ENCODE measurements around the gene BARD1. TPM values are rescaled to one million over a fixed set of nuclear protein-coding genes. Genes with fewer than 3 reads are reported as not detected.

Gene BARD1
- total and polyA plus RNA-seq, 2 of the 8 experiments (the other 6 are each of a cell fraction or from before 2014, with no cell fraction given), result 11.1 to 29.8 TPM

DNA sequence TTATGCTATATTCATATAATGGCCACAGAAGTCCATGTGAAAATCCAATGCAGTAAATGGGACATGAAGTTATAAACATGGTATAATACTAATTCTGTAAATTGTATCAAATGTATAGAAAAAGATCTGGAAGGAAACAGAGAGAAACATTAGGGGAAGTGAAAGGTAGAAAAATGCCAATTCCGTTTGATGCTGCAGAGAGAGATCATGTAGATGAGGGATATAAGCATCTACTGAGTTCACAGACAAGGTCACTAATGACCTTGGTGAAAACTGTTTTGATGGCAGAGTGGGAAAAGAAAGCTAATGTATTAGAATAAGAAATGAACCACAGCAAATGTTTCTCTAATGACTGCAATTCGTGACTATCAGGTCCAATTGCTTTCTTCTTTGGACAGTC, 56.0 kb downstream of the BARD1 start:
- FAIRE-seq, result no peak
- TF ChIP-seq HDAC6 (IDR thresholded peaks at IDR 0.05; ENCODE audit: low read depth, low read length) (no peak), HDAC2 (IDR thresholded peaks at IDR 0.05; ENCODE audit: borderline replicate concordance in 1 of 2, low read depth in 2 of 2, low read length in 2 of 2) (no peak), MAFK (IDR thresholded peaks at IDR 0.05; ENCODE audit: low read depth, low read length) (no peak), SIN3A (conservative IDR thresholded peaks at IDR 0.05 in 1 of 2, IDR thresholded peaks at IDR 0.05 in 1 of 2; ENCODE audit: low read depth in 1 of 2, low read length in 2 of 2) (no peak), PHF8 (conservative IDR thresholded peaks at IDR 0.05; ENCODE audit: low read depth, low read length) (no peak), RAD21 (IDR thresholded peaks at IDR 0.05 in 1 of 2, conservative IDR thresholded peaks at IDR 0.05 in 1 of 2; ENCODE audit: low read depth in 2 of 2, low read length in 2 of 2) (no peak), SP2 (IDR thresholded peaks at IDR 0.05; ENCODE audit: low read length) (no peak), TAF7 (optimal IDR thresholded peaks at IDR 0.05; ENCODE audit: borderline replicate concordance, low read depth, low read length) (no peak), NRF1 (IDR thresholded peaks at IDR 0.05; ENCODE audit: low read depth, low read length) (no peak)
- TF ChIP-seq, protein P1, sequence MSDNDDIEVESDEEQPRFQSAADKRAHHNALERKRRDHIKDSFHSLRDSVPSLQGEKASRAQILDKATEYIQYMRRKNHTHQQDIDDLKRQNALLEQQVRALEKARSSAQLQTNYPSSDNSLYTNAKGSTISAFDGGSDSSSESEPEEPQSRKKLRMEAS (IDR thresholded peaks at IDR 0.05), result no peak
- WGBS, 2 experiments (ENCODE audit: extremely low coverage in 1 of 2, insufficient coverage in 1 of 2, insufficient read length in 1 of 2, insufficient replicate concordance in 2 of 2, low coverage in 1 of 2, low lambda C conversion rate in 2 of 2, missing lambda C conversion rate in 1 of 2), result 86% methylated on average over 2 of the region's 2 CpGs; no CpG with 5 or more reads in 1 of the 2 experiments

More for the DNA sequence above, 56.0 kb downstream of the BARD1 start:
- Histone ChIP-seq H2BK12ac (ENCODE audit: low read depth, low read length) (no peak overlapping the region), H3K9ac (replicated peaks in 1 of 4; ENCODE audit: extremely low read depth in 1 of 4, low read depth in 3 of 4, low read length in 3 of 4) (no peak overlapping the region), H3K36me3 (ENCODE audit: control insufficient read depth in 2 of 4, insufficient read depth in 4 of 4, low read length in 3 of 4) (peaks cover 7 to 48% (median 17%) of the 10 kb centered on the region in 4 experiments; a peak in 7 of 8 replicates), H2BK120ac (replicated peaks; ENCODE audit: low read depth, low read length) (no peak overlapping the region), H3K4me2 (ENCODE audit: insufficient read depth in 1 of 2, low read depth in 2 of 2, low read length in 2 of 2) (no peak overlapping the region), H2BK5ac (ENCODE audit: low read depth, low read length) (no peak overlapping the region), H3K4me1 (replicated peaks in 1 of 4; ENCODE audit: control insufficient read depth in 3 of 4, insufficient read depth in 4 of 4, low read length in 3 of 4) (no peaks in the 10 kb centered on the region), H3K27ac (ENCODE audit: low read depth, low read length) (no peak overlapping the region), H3K4ac (replicated peaks; ENCODE audit: insufficient read length, low read depth, low read length) (no peak overlapping the region), H3K79me2 (ENCODE audit: control insufficient read depth in 1 of 2, insufficient read depth in 2 of 2, low read length in 2 of 2) (peaks cover 0 to 5% of the 10 kb centered on the region in 2 experiments; a peak in 1 of 4 replicates), H4K5ac (ENCODE audit: insufficient read length, low read depth, low read length) (no peak overlapping the region), H3K79me1 (ENCODE audit: low read depth, low read length) (no peaks in the 10 kb centered on the region; the same call in 1 of the 2 replicates), H4K8ac (ENCODE audit: extremely low read depth, insufficient read depth, low read length) (no peak overlapping the region), H3K9me3 (ENCODE audit: insufficient read depth in 2 of 2, low read depth in 1 of 2, low read length in 1 of 2) (no peaks in the 10 kb centered on the region), H3K56ac (replicated peaks; ENCODE audit: insufficient read length, low read depth, low read length) (no peak overlapping the region), H3K4me3 (ENCODE audit: extremely low read depth in 1 of 4, insufficient read depth in 2 of 4, low read depth in 3 of 4, low read length in 4 of 4) (no peak overlapping the region), H2AFZ (ENCODE audit: low read length) (no peak overlapping the region), H3K18ac (ENCODE audit: extremely low read depth, low read length) (no peak overlapping the region), H3K27me3 (replicated peaks in 1 of 4; ENCODE audit: control insufficient read depth in 3 of 4, extremely low read depth in 1 of 4, insufficient read depth in 3 of 4, low read length in 3 of 4) (no peaks in the 10 kb centered on the region), H2BK20ac (ENCODE audit: low read length) (no peak overlapping the region), H4K91ac (replicated peaks; ENCODE audit: insufficient read length, low read length) (no peak overlapping the region), H3K23me2 (ENCODE audit: low read depth, low read length) (no peaks in the 10 kb centered on the region), H3K23ac (ENCODE audit: insufficient read length) (no peak overlapping the region), H2BK15ac (ENCODE audit: low read length) (no peak overlapping the region), H2AK5ac (ENCODE audit: low read depth, low read length) (no peak overlapping the region), H4K20me1 (replicated peaks in 1 of 2; ENCODE audit: control insufficient read depth in 1 of 2, insufficient read depth in 2 of 2, low read length in 2 of 2) (no peaks in the 10 kb centered on the region), H3K14ac (ENCODE audit: insufficient read length) (no peak overlapping the region)
- POLR2A ChIA-PET (ENCODE audit: partially characterized antibody), result no interaction called here
- CTCF ChIA-PET (ENCODE audit: partially characterized antibody), result no interaction called here
- DNase-seq (ENCODE audit: low read depth in 1 of 2, low spot score in 2 of 2), result no peak
